Aorta (tissue), 5 donors: ENCODE results near the gene TMEM62. TPM values are rescaled to one million over a fixed set of nuclear protein-coding genes. Genes with fewer than 3 reads are reported as not detected.
A peak's percentile ranks its signal among the peaks of the same experiment; 100 is the strongest.

Experiments
- ATAC-seq: fragments of 200-7000 bp; cut with Tn5 transposase; one replicate; pipeline ENCODE4 v1.9.1; 2022; ENCODE audit warnings: moderate library complexity; ENCODE audit not compliant: low FRiP score
- DNase-seq, 2 donors: peaks; one replicate each; pipeline ENCODE4 v3.0.0-alpha.2; 2020
- H3K27ac ChIP-seq, 2 donors: one replicate each; pipeline ENCODE4 v1.5.1; 2013; ENCODE audit warnings: low read length in 2 of 2, mild to moderate bottlenecking in 2 of 2, moderate library complexity in 2 of 2, control low read depth in 1 of 2, inconsistent platforms in 1 of 2, low read depth in 1 of 2
- H3K27me3 ChIP-seq, 2 donors: one replicate each; pipeline ENCODE4 v1.6.1; 2013; ENCODE audit warnings: control low read depth in 1 of 2, low read length in 1 of 2, mild to moderate bottlenecking in 1 of 2, moderate library complexity in 1 of 2; ENCODE audit not compliant: insufficient read depth in 2 of 2, control insufficient read depth in 1 of 2
- H3K36me3 ChIP-seq, 2 donors: one replicate each; pipeline ENCODE4 v1.6.1; 2013; ENCODE audit warnings: control low read depth in 1 of 2, low read length in 1 of 2, mild to moderate bottlenecking in 1 of 2; ENCODE audit not compliant: insufficient read depth in 2 of 2, control insufficient read depth in 1 of 2
- H3K4me1 ChIP-seq, 2 donors: one replicate each; pipeline ENCODE4 v1.6.1; 2013; ENCODE audit warnings: low read length in 2 of 2, control low read depth in 1 of 2, mild to moderate bottlenecking in 1 of 2, moderate library complexity in 1 of 2; ENCODE audit not compliant: insufficient read depth in 2 of 2, control insufficient read depth in 1 of 2
- H3K4me3 ChIP-seq, 2 donors: one replicate each; pipeline ENCODE4 v1.5.1; 2013; ENCODE audit warnings: low read length in 2 of 2, control low read depth in 1 of 2, mild to moderate bottlenecking in 1 of 2
- H3K9me3 ChIP-seq: one replicate; pipeline ENCODE4 v1.6.1; 2013; ENCODE audit warnings: mild to moderate bottlenecking, low read length; ENCODE audit not compliant: control insufficient read depth
- WGBS, 2 donors: extraction: QIAGEN DNeasy Blood & Tissue Kit; methylation state at CpG; one replicate each; pipeline ENCODE4 v1.1.7; 2013; 5-methylcytosine and 5-hydroxymethylcytosine counted together
- intact Hi-C, 2 donors: fragments of 100-400 bp; cut with DNase I; formaldehyde crosslinking; loops; one replicate each; pipeline versions ENCODE4 v1.14.2 to v1.15.0; 2022
- long read RNA-seq, 2 donors: library from polyadenylated mRNA; unstranded; transcript quantifications; one replicate each; pipeline ENCODE4 v2.0.0, GENCODE V29; 2020 to 2021
- polyA plus RNA-seq, 2 donors: library from polyadenylated mRNA; stranded (reverse); fragments of 200-250 nt; gene quantifications; one replicate each; pipeline ENCODE4 v1.2.3, GENCODE V29; 2013
- total RNA-seq, 2 donors: library from RNA; stranded (reverse); fragmentation: NEBNext Ultra II Directional; extraction: Animal tissue kit (Norgen Biotek cat#: 25700); gene quantifications; one replicate each; pipeline ENCODE4 v1.2.1, GENCODE V29; 2021
- donor health status: healthy with polysubstance abuse.
- donor health status: Bipolar disorder and iron deficiency.
- donor health status: DM: no; HTN: no; CAD: no.
- donor health status: DM: no; HTN: no; CAD: no.
- donor health status: DM: yes; HTN: yes; CAD: no.

Gene TMEM62
- total RNA-seq (10 to 100 TPM; 24.1 to 24.5 TPM), polyA plus RNA-seq (10 to 100 TPM; 13.8 to 28.9 TPM)
- long read RNA-seq, donor 1, partial matches to known transcripts = 1 of 14 reads
- long read RNA-seq, donor 1, other reads (novel, unspliced or antisense) = 13 of 14 reads
- long read RNA-seq, donor 2, partial matches to known transcripts = 1 of 5 reads
- long read RNA-seq, donor 2, other reads (novel, unspliced or antisense) = 4 of 5 reads

GRCh38 chr15:43133430-43134156 lies at the start of gene TMEM62:
TMEM62 (plus strand) TSS chr15:43133586; CDS start chr15:43133803, 217 bp downstream.
- H3K4me1 ChIP-seq = no peaks in the 10 kb centered on the region
- peak; percentile 91 to 93 for DNase-seq
- no peaks in the 10 kb centered on the region for H3K27me3 ChIP-seq
- H3K9me3 ChIP-seq = no peaks in the 10 kb centered on the region
- H3K36me3 ChIP-seq = peaks cover 0 to 5% of the 10 kb centered on the region in 2 donors
- WGBS, 2 donors = 0 to 1% methylated on average over 44 to 66 of the region's 66 CpGs
- peak within 1 kb of the TSS; percentile 69 to 70 for H3K4me3 ChIP-seq
- peak within 1 kb of the TSS in 1 of 2 donors; percentile 24 for H3K27ac ChIP-seq
- intact Hi-C loops = no loop called here
- ATAC-seq = peak; percentile 93

- Histone ChIP-seq H3K27me3 (no peaks in the 10 kb centered on the region), H3K36me3 (no peaks in the 10 kb centered on the region), H3K4me1 (no peaks in the 10 kb centered on the region), H3K4me3 (no peak overlapping the region), H3K27ac (no peak overlapping the region), H3K9me3 (no peaks in the 10 kb centered on the region)
- ATAC-seq (no peak), DNase-seq (no peak)
- intact Hi-C loops = no loop called here
Observed at GRCh38 chr15:43085921-43086320, 47.5 kb upstream of the TMEM62 start.

GRCh38 chr15:43086551-43086950 lies 46.8 kb upstream of the TMEM62 start:
- intact Hi-C loops = no loop called here
- Histone ChIP-seq H3K9me3 (no peaks in the 10 kb centered on the region), H3K4me3 (no peak overlapping the region), H3K4me1 (no peaks in the 10 kb centered on the region), H3K27me3 (no peaks in the 10 kb centered on the region), H3K27ac (no peak overlapping the region), H3K36me3 (no peaks in the 10 kb centered on the region)
- WGBS, 2 donors = 10 to 25% methylated on average over 1 of the region's 1 CpG
- ATAC-seq (no peak), DNase-seq (no peak)

GRCh38 chr15:43091859-43092258 lies 41.5 kb upstream of the TMEM62 start:
- Histone ChIP-seq H3K27me3 (no peaks in the 10 kb centered on the region), H3K27ac (no peak overlapping the region), H3K36me3 (no peaks in the 10 kb centered on the region), H3K4me3 (no peak overlapping the region), H3K4me1 (no peaks in the 10 kb centered on the region), H3K9me3 (no peaks in the 10 kb centered on the region)
- no peak for ATAC-seq
- intact Hi-C loops = no loop called here
- DNase-seq = no peak
- WGBS, 2 donors = 97 to 99% methylated on average over 4 of the region's 4 CpGs

GRCh38 chr15:43093026-43093425 lies 40.4 kb upstream of the TMEM62 start:
- Histone ChIP-seq H3K9me3 (no peaks in the 10 kb centered on the region), H3K27me3 (no peaks in the 10 kb centered on the region), H3K27ac (no peak overlapping the region), H3K4me3 (no peak overlapping the region), H3K4me1 (peaks cover 0 to 1% of the 10 kb centered on the region in 2 donors), H3K36me3 (no peaks in the 10 kb centered on the region)
- intact Hi-C loops = no loop called here
- no peak for ATAC-seq
- WGBS, 2 donors = 95 to 97% methylated on average over 1 of the region's 1 CpG
- no peak for DNase-seq

- DNase-seq = no peak
- Histone ChIP-seq H3K9me3 (no peaks in the 10 kb centered on the region), H3K4me3 (no peak overlapping the region), H3K4me1 (peaks cover 0 to 1% of the 10 kb centered on the region in 2 donors), H3K27ac (no peak overlapping the region), H3K27me3 (no peaks in the 10 kb centered on the region), H3K36me3 (no peaks in the 10 kb centered on the region)
- intact Hi-C loops = no loop called here
- no peak for ATAC-seq
- 81 to 84% methylated on average over 1 of the region's 1 CpG for WGBS, 2 donors
Observed at GRCh38 chr15:43094416-43095030, 38.9 kb upstream of the TMEM62 start.

GRCh38 chr15:43095243-43095642 lies 38.1 kb upstream of the TMEM62 start:
- Histone ChIP-seq H3K4me1 (peaks cover 0 to 1% of the 10 kb centered on the region in 2 donors), H3K27ac (no peak overlapping the region), H3K4me3 (no peak overlapping the region), H3K9me3 (no peaks in the 10 kb centered on the region), H3K36me3 (peaks cover 0 to 2% of the 10 kb centered on the region in 2 donors), H3K27me3 (no peaks in the 10 kb centered on the region)
- 0 to 1% methylated on average over 1 of the region's 1 CpG for WGBS, 2 donors
- no peak for ATAC-seq
- intact Hi-C loops = no loop called here
- DNase-seq = no peak

- Histone ChIP-seq H3K36me3 (peaks cover 0 to 2% of the 10 kb centered on the region in 2 donors), H3K4me3 (no peak overlapping the region), H3K4me1 (peaks cover 0 to 1% of the 10 kb centered on the region in 2 donors), H3K27me3 (no peaks in the 10 kb centered on the region), H3K27ac (no peak overlapping the region), H3K9me3 (no peaks in the 10 kb centered on the region)
- ATAC-seq (no peak), DNase-seq (no peak)
- WGBS, 2 donors = 90 to 92% methylated on average over 8 of the region's 8 CpGs
- intact Hi-C loops = no loop called here
Observed at GRCh38 chr15:43095708-43096347, 37.6 kb upstream of the TMEM62 start.
